SK-N-SH treated with all-trans-retinoic acid at 6 μM for 48 hours (cell line): ENCODE measurements around the gene CALB2.

ENCODE experiments used
- ARNTL ChIP-seq: fragments of 450-650 bp; formaldehyde crosslinking; IDR thresholded peaks from 2 replicates; pipeline ENCODE4 v1.5.0; 2020; ENCODE audit warnings: low read depth, mild to moderate bottlenecking, moderate library complexity, borderline replicate concordance
- BACH2 ChIP-seq: fragments of 250-450 bp; sonication (Bioruptor Pico); IDR thresholded peaks from 2 replicates; pipeline ENCODE4 v1.9.0; 2021; ENCODE audit warnings: mild to moderate bottlenecking, borderline replicate concordance
- CREB5 ChIP-seq: fragments of 250-450 bp; sonication (Bioruptor Pico); IDR thresholded peaks from 2 replicates; pipeline ENCODE4 v1.5.1; 2020; ENCODE audit warnings: low read depth, mild to moderate bottlenecking, moderate library complexity
- CSDC2 ChIP-seq: fragments of 250-450 bp; sonication (Bioruptor Pico); IDR thresholded peaks from 2 replicates; pipeline ENCODE4 v1.5.0; 2020; ENCODE audit warnings: mild to moderate bottlenecking, moderate library complexity
- OSR1 ChIP-seq: fragments of 250-450 bp; sonication (Bioruptor Pico); IDR thresholded peaks from 2 replicates; pipeline ENCODE4 v1.8.0; 2022; ENCODE audit warnings: moderate library complexity, mild to moderate bottlenecking, inconsistent platforms
- PATZ1 ChIP-seq: fragments of 250-450 bp; sonication (Bioruptor Pico); IDR thresholded peaks from 2 replicates; pipeline ENCODE4 v1.8.0; 2020; ENCODE audit warnings: mild to moderate bottlenecking, moderate library complexity, borderline replicate concordance
- PPARA ChIP-seq: fragments of 250-450 bp; sonication (Bioruptor Pico); IDR thresholded peaks from 2 replicates; pipeline ENCODE4 v1.5.0; 2020; ENCODE audit warnings: mild to moderate bottlenecking, borderline replicate concordance
- TSHZ2 ChIP-seq: fragments of 250-450 bp; sonication (Bioruptor Pico); IDR thresholded peaks from 2 replicates; pipeline ENCODE4 v1.5.0; 2020; ENCODE audit warnings: mild to moderate bottlenecking, moderate library complexity
- ZC3H10 ChIP-seq: fragments of 250-450 bp; sonication (Bioruptor Pico); IDR thresholded peaks from 2 replicates; pipeline ENCODE4 v1.5.1; 2021; ENCODE audit warnings: mild to moderate bottlenecking, moderate library complexity
- ZFP3 ChIP-seq: fragments of 250-450 bp; sonication (Bioruptor Pico); IDR thresholded peaks from 2 replicates; pipeline ENCODE4 v1.5.0; 2020; ENCODE audit warnings: mild to moderate bottlenecking, moderate library complexity
- ZFP30 ChIP-seq: fragments of 450-650 bp; formaldehyde crosslinking; IDR thresholded peaks from 2 replicates; pipeline ENCODE4 v1.5.0; 2022; ENCODE audit warnings: mild to moderate bottlenecking, moderate library complexity

- TF ChIP-seq TSHZ2, result no peak
- no peak for TF ChIP-seq PATZ1 (CRISPR knock-in tag)
- TF ChIP-seq OSR1 (CRISPR knock-in tag), result no peak
- no peak for TF ChIP-seq CREB5
- TF ChIP-seq ARNTL (CRISPR knock-in tag), result no peak
- TF ChIP-seq CSDC2 (CRISPR knock-in tag), result no peak
- TF ChIP-seq ZFP30 (CRISPR knock-in tag), result no peak
- no peak for TF ChIP-seq ZC3H10
- TF ChIP-seq BACH2, result no peak
- no peak for TF ChIP-seq ZFP3
- no peak for TF ChIP-seq PPARA
Measured at GRCh38 chr16:71367241-71367976, 8.9 kb downstream of the CALB2 start.
